AG09319 (cell line): ENCODE results near the gene ADAP2.

Source experiments
- DNase-seq: peaks from one replicate; pipeline ENCODE4 v3.0.0-alpha.2; 2010; ENCODE audit warnings: low read depth; ENCODE audit errors: extremely low read depth
- TF ChIP-seq, protein P1 (sequence below): IDR thresholded peaks from 2 replicates; pipeline ENCODE4 v1.5.1; 2011; ENCODE audit warnings: low read depth, mild to moderate bottlenecking, inconsistent platforms, low read length, moderate library complexity

ADAP2 gene, protein sequence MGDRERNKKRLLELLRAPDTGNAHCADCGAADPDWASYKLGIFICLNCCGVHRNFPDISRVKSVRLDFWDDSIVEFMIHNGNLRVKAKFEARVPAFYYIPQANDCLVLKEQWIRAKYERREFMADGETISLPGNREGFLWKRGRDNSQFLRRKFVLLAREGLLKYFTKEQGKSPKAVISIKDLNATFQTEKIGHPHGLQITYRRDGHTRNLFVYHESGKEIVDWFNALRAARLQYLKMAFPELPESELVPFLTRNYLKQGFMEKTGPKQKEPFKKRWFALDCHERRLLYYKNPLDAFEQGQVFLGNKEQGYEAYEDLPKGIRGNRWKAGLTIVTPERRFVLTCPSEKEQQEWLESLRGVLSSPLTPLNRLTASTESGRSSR

GRCh38 chr17:30921544-30922196 is at the start of gene ADAP2:
TSS of gene ADAP2 (plus strand) at chr17:30921945. CDS start at chr17:30922015, 70 bp downstream.
- DNase-seq = no peak
- TF ChIP-seq, protein P1, sequence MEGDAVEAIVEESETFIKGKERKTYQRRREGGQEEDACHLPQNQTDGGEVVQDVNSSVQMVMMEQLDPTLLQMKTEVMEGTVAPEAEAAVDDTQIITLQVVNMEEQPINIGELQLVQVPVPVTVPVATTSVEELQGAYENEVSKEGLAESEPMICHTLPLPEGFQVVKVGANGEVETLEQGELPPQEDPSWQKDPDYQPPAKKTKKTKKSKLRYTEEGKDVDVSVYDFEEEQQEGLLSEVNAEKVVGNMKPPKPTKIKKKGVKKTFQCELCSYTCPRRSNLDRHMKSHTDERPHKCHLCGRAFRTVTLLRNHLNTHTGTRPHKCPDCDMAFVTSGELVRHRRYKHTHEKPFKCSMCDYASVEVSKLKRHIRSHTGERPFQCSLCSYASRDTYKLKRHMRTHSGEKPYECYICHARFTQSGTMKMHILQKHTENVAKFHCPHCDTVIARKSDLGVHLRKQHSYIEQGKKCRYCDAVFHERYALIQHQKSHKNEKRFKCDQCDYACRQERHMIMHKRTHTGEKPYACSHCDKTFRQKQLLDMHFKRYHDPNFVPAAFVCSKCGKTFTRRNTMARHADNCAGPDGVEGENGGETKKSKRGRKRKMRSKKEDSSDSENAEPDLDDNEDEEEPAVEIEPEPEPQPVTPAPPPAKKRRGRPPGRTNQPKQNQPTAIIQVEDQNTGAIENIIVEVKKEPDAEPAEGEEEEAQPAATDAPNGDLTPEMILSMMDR = no peak; the same call in 1 of the 2 replicates

GRCh38 chr17:30886187-30886586 is 35.6 kb upstream of the ADAP2 start:
- DNase-seq = no peak
- TF ChIP-seq, protein P1 = no peak

DNA sequence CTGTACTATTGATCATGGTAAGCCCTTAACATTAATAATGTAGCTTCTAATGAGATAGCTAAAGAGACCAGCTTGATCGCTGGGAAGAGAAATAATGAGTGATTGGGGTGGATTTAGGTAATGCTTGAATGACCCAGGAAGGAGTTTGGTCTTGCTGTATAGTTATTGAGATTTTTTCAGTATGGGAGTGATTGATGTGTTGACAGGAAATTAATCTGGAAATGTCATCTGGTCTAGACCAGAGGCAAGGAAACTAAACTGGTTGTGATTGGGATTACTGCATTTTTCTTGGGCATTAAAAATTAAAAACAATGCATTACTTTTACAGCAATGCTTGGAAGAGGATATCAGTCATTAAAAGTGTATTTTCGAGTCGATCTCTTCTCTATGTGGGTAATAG is 27.5 kb upstream of the ADAP2 start:
- DNase-seq = no peak
- TF ChIP-seq, protein P1 = no peak

DNA sequence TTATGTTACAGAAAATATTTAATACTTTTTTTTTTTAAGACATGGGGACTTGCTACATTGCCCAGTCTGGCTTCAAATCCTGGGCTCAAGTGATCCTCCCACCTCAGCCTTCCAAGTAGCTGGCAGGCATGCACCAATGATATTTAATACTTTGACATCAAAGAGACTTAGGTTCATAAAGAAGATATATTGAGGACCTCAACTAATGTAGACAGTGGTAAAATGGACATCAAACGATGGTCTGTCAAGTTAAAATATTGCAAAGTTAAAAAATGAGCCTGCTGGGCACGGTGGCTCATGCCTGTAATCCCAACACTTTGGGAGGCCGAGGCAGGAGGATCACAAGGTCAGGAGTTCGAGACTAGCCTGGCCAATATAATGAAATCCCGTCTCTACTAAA is 24.4 kb upstream of the ADAP2 start:
- DNase-seq = no peak
- TF ChIP-seq, protein P1 = no peak

DNA sequence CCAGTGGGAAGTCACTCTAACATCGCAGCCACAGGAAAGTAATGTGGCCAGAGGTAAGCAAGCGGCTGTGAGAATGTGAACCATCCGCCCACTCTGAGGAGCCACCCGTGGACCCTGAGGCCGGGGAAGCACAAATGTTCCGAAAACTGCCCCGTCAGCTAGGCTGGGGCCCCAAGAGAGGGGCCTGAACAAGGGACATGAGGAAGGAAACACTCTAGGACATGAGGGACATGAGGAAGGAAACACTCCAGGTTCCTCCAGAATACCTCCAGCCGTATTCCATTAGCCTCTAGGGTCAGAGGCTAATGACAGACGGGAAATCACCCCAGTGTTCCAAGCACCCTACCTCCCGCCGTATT is 16.0 kb upstream of the ADAP2 start:
- no peak for DNase-seq
- TF ChIP-seq, protein P1 = no peak

DNA sequence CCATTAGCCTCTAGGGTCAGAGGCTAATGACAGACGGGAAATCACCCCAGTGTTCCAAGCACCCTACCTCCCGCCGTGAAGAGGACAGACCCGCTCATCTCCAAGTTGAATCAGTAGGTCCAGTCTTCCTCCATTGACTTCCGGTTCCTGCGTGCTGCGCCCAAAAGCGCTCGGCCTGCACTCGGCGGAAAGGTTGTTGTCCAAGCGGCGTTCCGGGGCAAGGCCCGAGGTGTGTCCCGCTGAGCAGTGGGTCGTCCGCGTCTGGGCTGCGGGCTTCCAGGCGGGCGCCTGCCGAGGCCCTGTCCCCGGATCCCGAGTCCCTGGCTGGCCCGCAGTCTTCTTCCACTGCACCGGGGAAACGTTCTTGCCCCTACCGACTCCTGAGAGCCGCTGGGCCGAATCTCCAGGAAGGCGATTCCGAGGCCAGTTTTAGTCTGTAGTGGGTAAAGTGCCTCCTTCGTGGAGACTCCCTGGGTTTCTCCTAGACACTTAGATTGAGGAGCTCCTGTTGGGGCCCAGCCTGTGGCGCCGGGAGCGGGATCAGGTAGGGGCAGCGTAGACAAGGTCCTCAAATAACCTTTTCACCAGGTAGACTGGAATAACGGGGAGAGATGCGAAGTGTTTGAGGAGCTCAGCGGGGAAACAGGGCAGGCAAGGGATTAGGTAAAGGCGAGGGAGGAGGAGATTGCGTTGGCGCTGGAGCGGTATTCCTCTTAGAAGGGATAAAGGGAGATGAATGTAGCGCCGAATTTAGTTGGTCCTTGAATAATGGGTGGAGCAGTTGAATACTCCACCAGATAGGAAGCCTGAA is 15.4 kb upstream of the ADAP2 start, which contains the start of gene TEFM:
Gene TEFM (minus strand): TSS at position 138 of the 811 bp plus-strand sequence. CDS start 40 bp downstream, at position 98.
- TF ChIP-seq, protein P1 = no peak
- peak; percentile 71 for DNase-seq
